HG03439 (cell line): Measurements from ENCODE around the gene SNRNP48.

Source experiments
- ATAC-seq: cut with Tn5 transposase; IDR thresholded peaks from one replicate; pipeline ENCODE4 v1.9.1; 2021; ENCODE audit warnings: mild to moderate bottlenecking, moderate library complexity; ENCODE audit not compliant: unreplicated experiment

The SNRNP48 gene

DNA sequence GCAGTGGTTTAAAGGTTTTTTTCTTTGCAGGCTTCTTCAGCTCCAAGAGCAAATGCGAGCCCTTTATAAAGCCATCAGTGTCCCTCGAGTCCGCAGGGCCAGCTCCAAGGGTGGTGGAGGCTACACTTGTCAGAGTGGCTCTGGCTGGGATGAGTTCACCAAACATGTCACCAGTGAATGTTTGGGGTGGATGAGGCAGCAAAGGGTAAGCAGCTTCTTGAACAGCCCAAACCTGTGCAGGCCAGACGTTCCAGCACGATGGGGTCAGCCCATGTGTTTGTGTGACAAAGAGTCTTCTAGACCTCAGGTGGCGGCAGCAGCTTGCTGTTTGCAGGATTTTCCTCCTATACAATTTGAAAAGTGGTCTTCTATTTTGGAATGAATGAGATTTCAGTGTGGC lies 30.8 kb upstream of the SNRNP48 start:
- no peak for ATAC-seq

DNA sequence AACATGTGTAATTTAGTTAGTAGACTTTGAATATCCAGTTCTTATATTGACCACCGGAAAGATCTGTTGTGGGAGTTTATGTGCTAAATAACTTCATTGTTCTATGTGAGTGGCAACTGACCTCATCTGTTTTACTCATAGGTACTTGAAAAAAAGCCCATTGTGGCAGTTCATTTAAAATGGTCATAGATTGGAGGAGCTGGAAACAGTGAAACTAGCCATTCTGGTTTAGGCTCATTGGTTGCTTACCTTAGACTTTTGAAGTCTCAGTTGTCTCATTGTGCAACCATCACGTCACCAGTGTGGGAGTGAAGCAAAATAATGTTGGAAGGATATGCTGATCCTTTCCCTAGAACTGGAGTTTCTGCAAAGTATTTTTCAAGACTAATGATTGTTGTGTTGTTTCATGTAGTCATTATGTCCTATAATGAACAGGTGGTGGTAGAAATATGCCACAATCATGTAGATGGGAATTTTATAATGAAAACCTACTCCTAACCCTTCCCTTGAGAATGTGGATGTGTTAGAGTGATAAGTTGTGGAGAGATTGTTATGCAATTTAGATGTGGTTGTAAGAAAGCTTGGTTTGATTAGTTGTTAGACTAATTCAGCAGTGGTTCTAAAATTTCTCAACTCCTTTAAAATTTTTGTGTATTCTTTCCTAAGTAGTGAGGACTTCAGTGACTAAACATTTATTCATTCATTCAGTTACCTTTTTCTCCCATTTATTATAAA lies 30.2 kb upstream of the SNRNP48 start:
- no peak for ATAC-seq

DNA sequence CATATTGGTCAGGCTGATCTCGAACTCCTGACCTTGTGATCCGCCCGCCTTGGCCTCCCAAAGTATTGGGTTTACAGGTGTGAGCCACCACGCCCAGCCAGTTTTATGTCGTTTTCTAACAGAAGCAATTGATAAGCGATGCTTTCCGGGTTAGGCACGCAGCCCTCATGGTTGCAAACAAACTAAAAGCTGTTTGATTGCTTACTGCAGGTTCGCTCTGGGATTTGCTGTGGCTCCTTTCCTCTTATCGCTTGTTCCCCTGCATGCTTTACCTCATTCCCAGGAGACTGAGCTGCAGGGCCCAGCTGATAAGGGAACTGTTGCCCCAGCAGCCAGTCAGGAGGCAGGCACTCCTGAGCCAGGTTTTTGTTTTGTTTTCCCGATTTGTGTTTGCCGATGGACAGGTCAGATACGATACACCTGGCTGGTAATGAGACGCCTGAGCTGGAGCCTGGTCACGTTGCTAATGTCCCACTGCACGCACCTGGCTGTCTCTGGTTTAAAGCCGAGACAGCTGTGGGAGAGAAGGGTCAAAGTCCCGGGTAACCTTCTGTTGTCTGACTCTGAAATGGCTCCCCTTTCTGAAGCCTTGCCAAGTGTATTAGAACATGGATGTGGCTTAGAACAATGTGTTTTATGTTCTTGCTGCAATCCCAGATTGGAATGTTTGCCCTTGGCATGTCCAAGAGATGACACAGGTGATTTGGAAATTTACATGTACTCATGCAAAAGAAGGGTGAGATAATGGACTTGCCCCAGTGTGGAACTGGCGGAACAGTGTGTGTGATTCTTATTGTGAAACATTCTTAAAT lies 28.6 kb upstream of the SNRNP48 start:
- ATAC-seq: no peak

DNA sequence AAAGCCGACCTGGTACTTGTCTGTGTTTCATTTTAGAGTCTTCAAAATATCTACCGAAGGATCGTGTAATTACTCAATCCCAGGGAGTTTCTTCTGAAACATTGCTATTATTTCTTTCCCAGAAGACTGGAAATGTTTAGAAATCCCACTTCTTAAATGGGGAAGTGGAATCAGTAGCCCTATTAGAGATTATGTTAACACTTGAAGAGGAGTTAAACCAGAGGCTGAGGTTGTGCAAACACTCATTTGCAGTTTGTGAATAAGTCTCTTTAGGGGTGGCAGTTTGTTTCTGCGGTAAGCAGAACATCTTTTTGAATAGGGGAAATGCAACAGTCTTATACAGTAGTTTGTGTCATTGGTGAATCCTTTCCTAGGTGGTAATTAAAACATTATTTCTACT lies 27.2 kb upstream of the SNRNP48 start:
- ATAC-seq: no peak

DNA sequence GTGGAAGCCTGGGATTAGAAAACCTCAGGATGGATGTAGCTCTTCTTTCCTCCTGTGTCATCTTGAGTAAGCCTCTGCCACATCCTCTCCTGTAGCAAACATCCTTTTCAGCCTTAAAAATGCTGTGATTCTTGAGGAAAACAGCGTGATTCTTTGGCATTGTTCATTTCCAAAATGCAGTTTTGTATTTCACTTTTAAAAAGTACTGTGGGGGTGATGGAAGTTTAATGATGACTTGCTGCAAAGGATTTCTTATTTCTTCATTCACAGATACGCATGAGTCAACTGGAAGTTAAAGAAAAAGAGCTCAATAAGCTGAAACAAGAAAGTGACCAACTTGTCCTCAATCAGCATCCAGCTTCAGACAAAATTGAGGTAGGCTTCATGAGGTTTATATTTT lies 23.9 kb upstream of the SNRNP48 start:
- no peak for ATAC-seq

DNA sequence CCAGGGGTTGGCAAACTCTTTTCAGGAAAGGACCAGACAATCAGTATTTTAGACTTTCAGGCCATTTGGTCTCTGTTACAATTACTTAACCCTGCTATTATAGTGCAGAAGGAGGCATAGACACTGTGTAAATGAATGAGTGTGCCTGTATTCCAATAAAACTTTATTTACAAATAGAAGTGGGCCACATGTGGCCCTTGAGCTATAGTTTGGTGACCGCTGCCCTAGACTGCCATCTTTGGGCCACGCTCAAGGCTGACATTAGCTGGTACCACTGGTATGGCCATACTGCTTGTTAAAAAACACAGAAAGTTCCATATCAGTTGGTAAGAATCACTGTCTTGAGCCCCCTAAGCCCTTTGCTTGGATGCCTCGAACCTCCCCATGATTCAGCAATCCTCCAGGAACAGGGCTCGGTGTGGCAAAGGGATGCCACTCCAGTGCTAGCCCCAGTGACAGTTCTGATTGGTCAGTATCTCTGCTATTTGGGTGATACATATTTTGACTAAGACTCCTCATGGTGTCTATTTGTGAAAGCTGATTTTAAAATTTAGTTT lies 23.3 kb upstream of the SNRNP48 start:
- no peak for ATAC-seq

DNA sequence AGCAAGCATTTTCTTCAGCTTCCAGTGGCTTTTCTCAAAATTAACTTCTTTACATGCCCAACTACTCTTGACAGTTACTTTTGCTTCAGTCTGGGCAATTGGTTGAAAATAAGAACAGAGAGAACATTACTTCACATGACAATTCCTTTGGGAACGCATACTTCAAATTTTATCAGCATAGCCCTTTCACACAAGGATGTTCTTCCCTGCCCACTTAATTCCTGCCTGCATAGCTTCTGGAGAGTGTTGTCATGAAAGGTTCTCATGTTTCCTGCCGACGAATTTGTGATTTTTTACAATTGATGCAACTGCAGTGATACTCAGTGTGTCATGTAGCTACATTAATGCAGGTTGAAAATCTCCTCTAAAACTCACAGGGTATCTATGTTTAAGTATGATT lies 22.0 kb upstream of the SNRNP48 start:
- no peak for ATAC-seq

DNA sequence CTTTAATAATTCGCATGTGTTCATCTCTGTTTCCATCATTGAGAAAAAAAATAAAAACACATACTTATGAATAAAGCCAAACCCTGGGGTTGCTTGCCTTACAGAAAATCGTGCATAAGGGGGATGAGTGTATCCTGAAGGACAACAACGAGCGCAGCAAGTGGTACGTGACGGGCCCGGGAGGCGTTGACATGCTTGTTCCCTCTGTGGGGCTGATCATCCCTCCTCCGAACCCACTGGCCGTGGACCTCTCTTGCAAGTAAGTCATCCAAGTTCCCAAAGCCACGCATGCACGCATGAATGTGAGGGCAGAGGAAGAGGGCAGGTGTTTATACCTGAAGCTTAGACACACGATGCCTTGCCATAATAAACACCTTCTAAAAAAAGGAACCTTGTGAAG lies 20.9 kb upstream of the SNRNP48 start:
- ATAC-seq: no peak

DNA sequence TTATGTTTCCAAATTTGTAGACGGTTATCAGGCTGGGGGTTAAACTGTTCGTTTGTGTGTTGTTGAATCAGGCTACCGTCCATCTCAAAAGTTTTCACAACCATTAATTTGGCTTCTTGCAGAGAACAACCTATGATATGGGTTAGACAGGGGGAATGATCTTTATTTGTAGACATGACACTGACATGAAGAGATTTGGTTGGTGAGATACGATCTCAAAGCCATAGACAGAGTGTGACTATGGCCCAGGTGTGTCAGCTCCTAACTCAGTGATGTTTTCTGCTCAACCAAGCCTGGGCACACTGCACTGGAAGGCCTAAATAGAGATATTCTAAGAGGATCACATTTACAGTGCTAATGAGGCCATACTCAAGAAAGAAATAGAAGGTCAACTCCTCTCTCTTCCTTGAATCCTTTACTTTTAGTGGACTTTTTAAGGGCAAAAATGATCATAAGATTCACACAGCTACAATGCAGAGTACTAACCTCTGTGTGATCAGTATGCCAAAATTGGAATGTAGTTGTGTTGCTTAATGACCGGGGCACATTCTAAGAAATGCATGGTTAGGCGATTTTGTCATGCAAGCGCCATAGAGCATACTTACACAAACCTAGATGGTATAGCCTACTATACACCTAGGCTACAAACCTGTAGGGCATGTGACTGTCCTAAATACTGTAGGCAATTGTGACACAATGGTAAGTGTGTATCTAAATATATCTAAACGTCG lies 17.6 kb upstream of the SNRNP48 start:
- ATAC-seq: no peak

DNA sequence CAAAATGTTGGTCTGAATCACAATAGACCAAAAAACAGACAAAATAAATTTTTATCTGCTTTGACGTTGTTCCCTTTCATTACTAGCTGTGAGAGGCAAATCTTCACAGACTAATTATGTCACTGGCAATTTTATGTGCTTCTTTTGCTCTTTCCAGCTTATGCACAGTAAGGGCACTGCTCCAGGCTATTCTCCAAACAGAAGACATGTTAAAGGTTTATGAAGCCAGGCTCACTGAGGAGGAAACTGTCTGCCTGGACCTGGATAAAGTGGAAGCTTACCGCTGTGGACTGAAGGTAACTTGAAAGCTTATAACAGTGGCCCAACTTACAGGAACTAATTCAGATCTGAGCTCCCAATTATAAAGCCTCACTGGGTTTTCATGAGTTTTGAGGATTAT lies 15.5 kb upstream of the SNRNP48 start:
- ATAC-seq: no peak

DNA sequence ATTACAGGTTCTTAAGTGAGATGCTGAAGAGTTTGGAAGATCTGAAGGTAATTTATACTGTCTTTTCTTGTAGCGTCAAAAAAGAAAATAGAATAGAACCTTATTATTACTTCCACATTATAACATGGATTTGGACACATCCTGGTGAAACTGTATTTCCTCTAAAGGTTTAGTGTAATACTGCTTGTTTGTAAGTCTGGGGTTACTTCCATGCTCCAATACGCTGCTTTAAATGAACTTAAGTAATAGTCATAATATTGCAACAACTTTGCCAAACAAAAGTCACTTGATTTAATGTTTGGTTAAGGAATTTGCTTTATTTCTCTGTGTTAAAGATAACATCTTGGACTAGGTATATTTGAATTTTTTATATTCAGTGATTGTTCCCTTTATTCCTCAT lies 11.5 kb upstream of the SNRNP48 start:
- ATAC-seq: no peak

DNA sequence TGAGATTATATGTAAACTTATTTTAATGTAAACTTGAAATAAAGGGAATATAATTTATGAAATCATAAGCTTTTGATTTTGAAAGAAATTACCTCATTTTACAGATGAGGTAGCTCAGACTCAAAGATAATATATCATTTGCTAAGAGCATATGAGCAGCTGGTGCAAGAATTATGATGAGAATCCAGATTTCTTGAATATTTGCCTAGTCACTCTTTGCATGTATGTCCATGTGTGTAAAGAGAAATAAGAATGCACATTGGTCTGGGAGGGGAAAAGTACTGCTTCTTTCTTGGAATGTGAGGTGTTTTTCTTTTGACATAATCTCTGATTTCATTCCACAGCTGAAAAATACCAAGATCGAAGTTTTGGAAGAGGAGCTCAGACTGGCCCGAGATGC lies 11.1 kb upstream of the SNRNP48 start:
- ATAC-seq: no peak

DNA sequence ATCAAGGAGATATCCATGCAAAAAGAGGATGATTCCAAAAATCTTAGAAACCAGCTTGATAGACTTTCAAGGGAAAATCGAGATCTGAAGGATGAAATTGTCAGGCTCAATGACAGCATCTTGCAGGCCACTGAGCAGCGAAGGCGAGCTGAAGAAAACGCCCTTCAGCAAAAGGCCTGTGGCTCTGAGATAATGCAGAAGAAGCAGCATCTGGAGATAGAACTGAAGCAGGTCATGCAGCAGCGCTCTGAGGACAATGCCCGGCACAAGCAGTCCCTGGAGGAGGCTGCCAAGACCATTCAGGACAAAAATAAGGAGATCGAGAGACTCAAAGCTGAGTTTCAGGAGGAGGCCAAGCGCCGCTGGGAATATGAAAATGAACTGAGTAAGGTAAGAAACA lies 10.1 kb upstream of the SNRNP48 start:
- no peak for ATAC-seq

DNA sequence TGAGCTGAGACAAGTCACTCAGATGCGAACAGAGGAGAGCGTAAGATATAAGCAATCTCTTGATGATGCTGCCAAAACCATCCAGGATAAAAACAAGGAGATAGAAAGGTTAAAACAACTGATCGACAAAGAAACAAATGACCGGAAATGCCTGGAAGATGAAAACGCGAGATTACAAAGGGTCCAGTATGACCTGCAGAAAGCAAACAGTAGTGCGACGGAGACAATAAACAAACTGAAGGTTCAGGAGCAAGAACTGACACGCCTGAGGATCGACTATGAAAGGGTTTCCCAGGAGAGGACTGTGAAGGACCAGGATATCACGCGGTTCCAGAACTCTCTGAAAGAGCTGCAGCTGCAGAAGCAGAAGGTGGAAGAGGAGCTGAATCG lies 9.5 kb upstream of the SNRNP48 start:
- no peak for ATAC-seq

DNA sequence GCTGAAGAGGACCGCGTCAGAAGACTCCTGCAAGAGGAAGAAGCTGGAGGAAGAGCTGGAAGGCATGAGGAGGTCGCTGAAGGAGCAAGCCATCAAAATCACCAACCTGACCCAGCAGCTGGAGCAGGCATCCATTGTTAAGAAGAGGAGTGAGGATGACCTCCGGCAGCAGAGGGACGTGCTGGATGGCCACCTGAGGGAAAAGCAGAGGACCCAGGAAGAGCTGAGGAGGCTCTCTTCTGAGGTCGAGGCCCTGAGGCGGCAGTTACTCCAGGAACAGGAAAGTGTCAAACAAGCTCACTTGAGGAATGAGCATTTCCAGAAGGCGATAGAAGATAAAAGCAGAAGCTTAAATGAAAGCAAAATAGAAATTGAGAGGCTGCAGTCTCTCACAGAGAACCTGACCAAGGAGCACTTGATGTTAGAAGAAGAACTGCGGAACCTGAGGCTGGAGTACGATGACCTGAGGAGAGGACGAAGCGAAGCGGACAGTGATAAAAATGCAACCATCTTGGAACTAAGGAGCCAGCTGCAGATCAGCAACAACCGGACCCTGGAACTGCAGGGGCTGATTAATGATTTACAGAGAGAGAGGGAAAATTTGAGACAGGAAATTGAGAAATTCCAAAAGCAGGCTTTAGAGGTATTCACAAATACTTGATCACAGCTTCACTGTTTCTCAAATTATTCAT lies 8.9 kb upstream of the SNRNP48 start:
- no peak for ATAC-seq

DNA sequence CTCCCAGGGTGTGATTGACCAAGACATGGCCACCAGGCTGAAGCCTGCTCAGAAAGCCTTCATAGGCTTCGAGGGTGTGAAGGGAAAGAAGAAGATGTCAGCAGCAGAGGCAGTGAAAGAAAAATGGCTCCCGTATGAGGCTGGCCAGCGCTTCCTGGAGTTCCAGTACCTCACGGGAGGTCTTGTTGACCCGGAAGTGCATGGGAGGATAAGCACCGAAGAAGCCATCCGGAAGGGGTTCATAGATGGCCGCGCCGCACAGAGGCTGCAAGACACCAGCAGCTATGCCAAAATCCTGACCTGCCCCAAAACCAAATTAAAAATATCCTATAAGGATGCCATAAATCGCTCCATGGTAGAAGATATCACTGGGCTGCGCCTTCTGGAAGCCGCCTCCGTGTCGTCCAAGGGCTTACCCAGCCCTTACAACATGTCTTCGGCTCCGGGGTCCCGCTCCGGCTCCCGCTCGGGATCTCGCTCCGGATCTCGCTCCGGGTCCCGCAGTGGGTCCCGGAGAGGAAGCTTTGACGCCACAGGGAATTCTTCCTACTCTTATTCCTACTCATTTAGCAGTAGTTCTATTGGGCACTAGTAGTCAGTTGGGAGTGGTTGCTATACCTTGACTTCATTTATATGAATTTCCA lies 4.6 kb upstream of the SNRNP48 start:
- no peak for ATAC-seq

DNA sequence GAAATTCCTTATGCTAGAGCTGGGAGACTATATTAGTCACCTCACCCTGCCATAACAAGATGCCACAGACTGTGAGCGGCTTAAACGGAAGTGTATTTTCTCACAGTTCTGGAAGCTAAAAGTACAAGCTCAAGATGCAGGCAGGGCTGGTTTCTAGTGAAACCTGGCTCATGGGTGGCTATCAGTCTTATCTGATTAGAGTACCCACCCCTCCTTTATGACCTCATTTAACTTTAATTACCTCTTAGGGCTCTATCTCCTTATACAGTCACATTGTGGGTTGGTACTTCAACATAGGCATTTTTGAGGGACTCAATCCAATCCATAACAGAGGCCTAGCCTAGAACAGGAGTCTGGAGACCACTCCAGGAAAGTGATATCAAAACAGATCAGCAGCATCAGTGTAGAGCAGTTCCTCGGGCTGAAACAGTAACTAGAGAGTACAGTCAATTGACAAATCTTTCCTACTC lies 2.3 kb upstream of the SNRNP48 start:
- ATAC-seq: no peak

DNA sequence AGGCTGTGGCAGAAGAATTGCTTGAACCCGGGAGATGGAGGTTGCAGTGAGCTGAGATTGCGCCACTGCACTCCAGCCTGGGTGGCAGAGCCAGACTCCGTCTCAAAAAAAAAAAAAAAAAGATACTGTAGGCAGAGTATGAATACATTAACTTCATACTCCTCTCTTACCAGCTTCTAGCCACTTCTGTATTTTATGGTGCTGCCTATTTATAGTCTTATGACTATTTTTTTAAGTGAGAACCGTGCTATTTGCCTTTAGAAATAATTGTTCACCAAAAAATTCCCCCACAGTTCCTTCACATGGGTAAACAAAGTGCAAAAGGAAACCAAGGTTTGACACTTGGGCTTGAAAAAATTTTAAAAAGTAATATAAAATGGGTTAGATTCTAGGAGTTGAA lies 1.5 kb upstream of the SNRNP48 start:
- ATAC-seq: no peak

DNA sequence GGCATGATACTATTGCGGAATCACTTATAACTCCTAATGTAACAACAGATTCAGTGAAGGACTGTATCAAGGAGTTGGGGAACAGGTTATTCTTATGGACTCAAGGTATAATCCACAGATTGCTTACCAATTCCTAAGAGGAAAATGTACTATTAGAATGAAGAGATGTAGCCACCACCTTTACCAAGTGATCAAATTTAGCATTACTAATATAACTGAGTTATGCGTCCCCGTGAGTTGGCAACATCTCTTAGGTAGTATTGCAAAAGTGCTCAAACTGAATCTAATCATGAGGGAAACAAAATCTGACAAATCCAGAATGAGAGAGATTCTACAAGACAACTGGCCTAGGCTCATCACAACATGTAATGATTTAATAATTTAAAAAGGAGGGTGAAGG lies 777 bp upstream of the SNRNP48 start:
- no peak for ATAC-seq

DNA sequence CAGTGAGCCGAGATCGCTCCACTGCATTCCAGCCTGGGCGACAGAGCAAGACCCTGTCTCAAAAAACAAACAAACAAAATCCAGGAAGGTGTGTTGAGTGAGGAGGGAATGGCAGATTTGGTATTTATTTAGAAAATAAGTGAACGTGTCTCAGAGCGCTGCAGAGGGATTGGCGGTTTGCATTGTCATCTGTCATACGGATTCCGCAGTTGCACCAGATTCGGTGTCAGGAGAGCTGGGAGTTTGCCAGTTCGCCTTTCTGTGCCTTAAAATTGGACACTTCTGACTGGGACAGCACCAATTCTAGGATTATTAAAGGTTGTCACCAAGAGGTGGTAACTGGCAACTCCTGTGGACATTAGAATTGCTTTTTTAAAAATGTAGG lies 912 bp downstream of the SNRNP48 start:
- no peak for ATAC-seq
